ENCODE data around the gene CDH9.

Gene CDH9

DNA sequence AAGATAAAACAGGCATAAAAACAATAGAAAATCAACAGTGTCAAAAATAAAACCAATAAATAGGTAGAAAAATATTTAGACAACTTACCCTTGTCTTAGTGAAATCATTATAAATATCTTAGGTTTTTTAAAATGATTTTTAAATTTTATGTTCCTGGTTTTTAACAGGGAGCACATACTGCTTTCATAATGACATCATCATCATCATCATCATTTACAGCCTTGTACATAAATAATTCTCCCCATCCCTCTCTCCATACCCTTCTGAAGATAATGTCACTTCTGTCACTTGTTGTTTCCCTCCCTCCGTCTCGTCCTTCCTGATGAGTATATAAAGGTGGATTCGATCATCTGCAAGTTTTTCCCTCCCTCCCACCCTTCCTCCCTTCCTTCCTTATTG is 56.6 kb downstream of the CDH9 start:
- no peak for DNase-seq (ENCODE audit: low read depth, low spot score)
- H3K4me3 ChIP-seq (ENCODE audit: low read length) = no peak overlapping the region

DNA sequence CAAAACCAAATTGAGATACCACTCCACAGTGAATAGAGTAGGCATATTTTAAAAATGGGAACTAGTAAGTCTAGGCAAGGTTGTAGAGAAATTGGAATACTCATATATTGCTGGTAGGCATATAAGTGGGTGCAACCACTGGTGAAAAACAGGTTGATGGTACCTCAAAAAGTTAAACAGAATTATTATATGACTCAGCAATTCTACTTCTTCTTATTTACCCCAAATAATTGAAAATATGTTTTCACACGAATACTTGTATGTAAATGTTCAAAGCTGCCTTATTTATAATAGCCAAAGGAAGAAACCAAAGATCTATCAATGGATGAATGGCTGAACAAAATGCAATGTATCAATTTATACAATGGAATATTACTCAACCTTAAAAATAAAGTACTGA is 79.1 kb downstream of the CDH9 start:
- H3K4me3 ChIP-seq (ENCODE audit: low read length) = no peak overlapping the region

DNA sequence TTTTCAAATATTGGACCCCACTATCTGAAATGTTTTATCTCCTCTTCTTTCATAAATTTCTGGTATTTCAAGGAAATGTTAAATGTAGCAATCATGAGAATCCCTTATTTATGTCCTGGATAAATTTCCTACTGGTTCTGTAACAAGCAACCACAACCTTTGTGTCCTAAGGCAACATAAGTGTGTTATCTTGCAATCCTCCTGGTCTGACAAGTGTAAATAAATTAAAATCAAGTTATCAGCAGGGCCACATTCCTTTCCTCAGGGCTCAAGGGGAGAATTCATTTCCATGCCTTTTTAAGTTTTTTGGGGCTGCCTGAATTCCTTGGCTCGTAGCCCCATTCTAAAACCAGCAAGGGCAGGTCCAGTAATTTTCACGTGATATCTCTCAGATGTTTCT is 83.2 kb downstream of the CDH9 start:
- H3K4me3 ChIP-seq (ENCODE audit: low read length) = no peak overlapping the region
- no peak for DNase-seq (ENCODE audit: low read depth, low spot score)

More for the DNA sequence above, 79.1 kb downstream of the CDH9 start:
- DNase-seq (ENCODE audit: low read depth, low spot score) = no peak

DNA sequence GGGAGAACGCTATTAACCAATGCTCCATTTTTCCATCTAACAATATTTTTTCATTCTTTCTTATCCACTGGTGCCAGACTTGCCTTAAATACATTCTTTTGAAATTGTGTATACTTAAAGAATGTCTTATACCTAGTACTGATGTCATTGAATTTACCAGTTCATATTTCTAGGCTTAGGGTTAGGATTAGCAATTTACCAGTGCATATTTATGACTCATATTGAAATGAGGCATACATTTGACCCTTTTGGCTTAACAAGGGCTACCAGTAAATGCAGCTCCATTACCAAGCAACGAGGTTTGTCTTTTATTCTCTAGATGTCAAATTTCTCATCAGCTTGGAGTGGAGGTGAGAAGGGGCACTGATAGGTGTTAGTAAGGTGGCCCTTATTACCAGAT is 89.5 kb downstream of the CDH9 start:
- DNase-seq (ENCODE audit: low read depth, low spot score) = no peak
- H3K4me3 ChIP-seq (ENCODE audit: low read length) = no peak overlapping the region

DNA sequence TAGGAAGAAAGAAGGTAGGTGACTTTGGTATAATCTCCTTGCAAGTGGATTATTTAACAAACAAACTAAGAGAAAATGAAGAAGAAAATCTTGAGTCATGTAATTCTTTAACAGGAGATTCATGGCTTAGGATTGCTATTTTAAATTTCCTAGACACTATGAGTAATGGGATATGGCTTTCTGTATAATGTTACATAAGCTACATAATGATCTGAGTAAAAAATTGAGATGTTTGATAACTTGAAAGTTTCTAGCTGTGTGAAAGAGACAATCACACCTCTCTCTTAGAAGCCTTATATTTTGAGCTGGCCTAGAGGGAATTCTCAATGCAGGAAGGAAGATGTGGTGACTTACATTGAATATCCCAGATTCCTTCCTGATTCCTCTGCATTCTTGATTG is 92.5 kb downstream of the CDH9 start:
- no peak overlapping the region for H3K4me3 ChIP-seq (ENCODE audit: low read length)
- no peak for DNase-seq (ENCODE audit: low read depth, low spot score)

DNA sequence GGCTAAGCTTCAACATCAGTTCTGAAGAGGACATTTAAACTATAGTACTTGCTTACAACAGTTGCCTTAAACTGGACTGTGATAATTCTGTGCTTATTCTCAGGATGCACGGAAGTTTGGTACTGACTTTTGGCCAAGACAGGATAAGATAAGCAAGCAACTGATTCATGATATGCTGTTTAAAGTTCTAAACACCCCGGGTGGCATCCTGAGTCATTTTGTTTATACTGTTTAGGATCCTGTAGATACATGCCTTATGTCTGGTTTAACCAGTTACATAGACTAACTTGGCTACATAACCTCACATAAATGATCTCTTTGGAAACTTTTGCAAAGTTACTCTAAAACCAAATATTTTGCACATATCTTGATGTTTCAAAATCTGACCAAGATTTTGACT is 95.9 kb downstream of the CDH9 start:
- no peak overlapping the region for H3K4me3 ChIP-seq (ENCODE audit: low read length)
- DNase-seq (ENCODE audit: low read depth, low spot score) = no peak

DNA sequence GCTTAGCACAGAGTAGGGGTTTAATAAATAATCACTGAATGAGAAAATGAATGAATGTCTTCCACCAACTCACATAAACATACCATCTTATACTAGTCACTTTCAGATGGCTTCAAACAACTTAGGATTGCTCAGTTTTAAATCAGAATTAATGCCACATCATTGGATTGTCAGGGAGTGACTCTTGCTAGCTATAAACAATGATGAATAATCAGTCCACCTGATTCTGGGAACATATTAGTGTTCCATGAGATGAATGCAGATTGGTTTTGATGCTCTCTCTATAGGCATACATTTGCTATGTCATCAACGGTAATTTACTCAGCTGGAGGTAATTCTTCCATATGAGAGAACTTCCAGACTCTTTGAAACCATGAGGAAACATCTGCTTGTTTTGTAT is 97.4 kb downstream of the CDH9 start:
- H3K4me3 ChIP-seq (ENCODE audit: low read length) = no peak overlapping the region
- no peak for DNase-seq (ENCODE audit: low read depth, low spot score)

DNA sequence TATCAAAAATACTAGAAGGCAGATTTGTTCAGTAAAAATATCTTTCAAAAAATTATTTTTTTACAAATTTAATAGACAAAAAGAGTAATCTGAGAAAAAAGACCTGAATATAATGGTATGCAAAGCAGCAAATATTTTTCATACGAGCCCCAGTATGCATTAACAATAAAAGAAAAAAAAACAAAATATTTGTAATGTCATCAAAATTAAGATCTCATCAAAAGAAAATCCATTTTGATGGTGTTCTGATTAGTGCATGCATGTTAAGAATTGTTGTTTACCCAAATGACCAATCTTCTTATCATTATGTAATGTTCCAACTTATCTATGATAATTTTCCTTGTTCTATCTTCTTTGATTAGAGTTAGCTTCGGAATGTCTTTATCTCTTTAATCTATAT is 106.1 kb downstream of the CDH9 start:
- H3K4me3 ChIP-seq (ENCODE audit: low read length) = no peak overlapping the region
- DNase-seq (ENCODE audit: low read depth, low spot score) = no peak

DNA sequence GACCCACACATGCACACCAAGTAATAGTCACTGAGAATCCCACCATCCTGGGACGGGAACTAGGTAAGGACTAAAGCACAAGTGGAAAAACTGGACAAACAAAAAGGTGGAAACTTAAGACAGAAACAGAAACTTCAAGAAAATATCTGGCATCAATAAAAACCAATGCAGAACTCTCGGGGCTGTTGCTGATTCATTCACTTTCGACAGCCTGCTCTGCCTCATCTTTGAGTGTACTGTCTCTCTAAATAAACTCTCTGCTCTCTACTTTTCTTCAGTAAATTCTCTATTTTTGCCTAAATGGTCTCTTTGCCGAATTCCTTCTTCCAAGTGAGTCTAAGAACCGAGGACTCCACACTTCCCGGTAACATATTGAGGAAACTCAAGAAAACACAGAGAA is 116.9 kb downstream of the CDH9 start:
- H3K4me3 ChIP-seq (ENCODE audit: low read length) = no peak overlapping the region
- DNase-seq (ENCODE audit: low read depth, low spot score) = no peak

DNA sequence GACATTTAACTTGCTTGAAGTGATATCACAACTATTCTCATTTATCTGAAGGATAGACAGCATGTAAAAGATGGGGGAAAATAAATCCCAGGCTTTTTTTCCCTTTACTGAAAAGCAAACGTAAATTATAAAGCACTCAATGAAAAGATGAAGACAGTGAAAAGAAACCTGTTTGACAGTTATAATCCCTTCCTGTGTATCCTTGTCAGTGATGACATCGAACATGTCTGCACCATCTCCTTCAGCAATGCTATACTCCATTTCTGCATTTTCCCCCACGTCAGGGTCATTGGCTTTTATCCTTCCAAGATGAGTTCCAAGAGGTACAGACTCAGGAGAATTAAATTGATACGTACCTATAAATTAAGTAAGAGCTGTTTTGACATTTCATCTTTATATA is 134.9 kb downstream of the CDH9 start:
- no peak overlapping the region for H3K4me3 ChIP-seq (ENCODE audit: low read length)
- no peak for DNase-seq (ENCODE audit: low read depth, low spot score)

DNA sequence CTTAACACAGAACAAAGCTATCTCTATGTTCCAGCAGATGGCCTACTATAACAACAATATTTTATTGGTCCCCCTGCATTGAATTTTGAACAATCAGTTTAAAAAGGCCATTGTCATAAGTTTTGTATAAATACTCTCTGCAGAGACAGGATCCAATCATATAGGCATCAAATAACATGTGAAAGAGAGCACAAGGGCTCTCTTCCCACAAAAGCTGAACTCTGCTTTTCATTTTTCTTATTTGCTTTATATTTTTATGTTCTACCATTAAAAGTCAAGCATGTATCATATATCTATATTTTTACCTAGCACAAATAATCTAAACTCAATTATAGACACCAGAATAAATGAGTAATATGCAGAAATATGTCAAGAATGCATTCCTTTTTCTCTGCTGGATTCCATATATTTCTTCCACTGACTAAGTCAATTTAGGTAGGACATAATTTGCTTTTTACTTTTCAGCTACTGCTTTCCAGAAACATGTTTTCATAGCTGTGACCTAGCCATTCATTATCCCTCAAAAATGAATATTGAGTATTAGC is 143.6 kb downstream of the CDH9 start:
- no peak for DNase-seq (ENCODE audit: low read depth, low spot score)

DNA sequence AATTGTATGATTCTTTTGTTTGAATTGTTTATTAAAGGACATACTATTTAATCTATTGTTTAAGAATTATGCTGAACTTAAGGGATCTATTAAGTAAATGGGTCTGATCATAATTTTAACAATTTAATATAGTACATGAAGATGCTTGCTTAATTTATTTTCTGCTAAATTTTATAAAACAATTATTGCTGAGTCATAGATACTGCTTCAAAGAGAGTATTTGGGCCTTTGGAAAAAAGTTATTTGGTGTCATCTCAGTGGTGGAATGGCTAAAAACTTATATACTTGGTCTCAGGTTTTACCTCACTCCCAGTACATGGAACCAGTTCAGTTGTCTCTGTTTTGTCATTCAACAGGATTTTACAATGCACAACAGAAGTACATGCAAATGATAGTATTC is 145.3 kb downstream of the CDH9 start:
- no peak overlapping the region for H3K4me3 ChIP-seq (ENCODE audit: low read length)
- no peak for DNase-seq (ENCODE audit: low read depth, low spot score)

More for the DNA sequence above, 143.6 kb downstream of the CDH9 start:
- no peak overlapping the region for H3K4me3 ChIP-seq (ENCODE audit: low read length)

DNA sequence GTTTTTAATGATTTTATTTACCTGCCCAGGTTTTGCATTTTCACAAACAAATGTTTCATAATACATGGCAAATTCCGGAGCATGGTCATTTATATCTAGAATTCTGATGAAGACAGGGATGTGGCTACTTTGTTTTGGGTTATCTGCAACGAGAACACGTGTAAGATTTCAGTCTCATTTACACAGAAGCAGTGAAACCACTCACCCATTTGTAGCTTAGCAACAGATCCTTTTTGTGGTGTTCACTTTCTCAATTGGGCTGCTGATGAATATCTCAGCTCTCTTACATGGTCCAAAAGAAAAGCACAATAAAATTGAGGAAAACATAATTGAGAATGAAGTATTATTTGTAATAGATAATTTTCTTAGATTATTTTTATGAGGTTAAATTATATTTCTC is 148.6 kb downstream of the CDH9 start:
- no peak overlapping the region for H3K4me3 ChIP-seq (ENCODE audit: low read length)
- no peak for DNase-seq (ENCODE audit: low read depth, low spot score)

DNA sequence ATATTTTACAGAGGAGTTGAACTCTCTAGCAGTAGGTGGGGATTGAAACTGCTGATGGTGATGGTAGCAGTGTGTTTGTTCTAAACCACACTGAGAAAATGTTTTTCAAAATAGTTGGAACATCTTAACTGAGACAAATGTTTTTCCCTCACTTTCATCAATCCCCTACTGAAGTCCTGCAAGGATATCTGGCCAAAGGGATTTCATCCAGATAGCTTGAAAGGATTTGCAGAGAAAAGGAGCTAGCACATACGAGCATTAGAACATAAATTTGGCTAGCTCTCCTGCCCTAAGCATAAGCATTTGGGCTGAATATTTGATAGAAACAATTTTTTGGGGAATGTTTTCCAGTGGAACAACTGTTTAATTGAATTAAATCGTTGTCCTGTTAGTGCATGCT is 153.9 kb downstream of the CDH9 start:
- no peak overlapping the region for H3K4me3 ChIP-seq (ENCODE audit: low read length)
- DNase-seq (ENCODE audit: low read depth, low spot score) = no peak

DNA sequence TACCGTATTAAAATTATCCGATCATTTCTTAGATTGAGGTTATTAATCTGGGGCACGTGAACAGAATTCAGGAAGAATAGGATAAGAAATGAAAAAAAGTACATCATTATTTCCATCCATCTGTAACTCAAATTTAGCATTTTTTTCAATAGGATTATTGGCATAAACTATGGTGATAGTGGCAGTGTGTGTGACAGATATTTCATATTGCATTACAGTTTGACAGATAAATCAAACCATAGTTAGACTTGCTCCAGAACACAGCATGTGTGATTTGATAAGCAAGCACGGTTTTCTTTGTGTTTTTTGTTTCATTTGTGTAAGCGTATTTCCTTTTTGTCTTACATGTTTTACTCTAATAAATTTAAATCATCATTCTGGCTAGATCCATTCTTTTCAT is 155.0 kb downstream of the CDH9 start:
- no peak for DNase-seq (ENCODE audit: low read depth, low spot score)

DNA sequence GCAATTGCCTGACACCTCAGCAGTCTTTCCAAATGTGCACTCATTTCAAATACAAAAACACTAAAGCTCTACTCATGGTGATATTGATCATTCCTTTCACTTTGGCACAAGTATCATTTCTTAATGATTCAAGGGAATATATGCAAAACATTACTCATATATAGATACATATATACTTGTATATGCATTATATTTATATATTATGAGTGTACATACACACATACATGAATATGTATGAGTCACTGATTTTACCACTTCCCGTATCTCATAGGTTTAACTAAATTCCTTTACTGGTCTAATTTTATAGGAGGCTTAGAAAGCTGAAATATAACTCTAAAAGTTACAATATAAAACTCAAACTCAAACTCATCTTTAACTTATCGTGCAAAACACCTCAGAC is 156.5 kb downstream of the CDH9 start:
- no peak overlapping the region for H3K4me3 ChIP-seq (ENCODE audit: low read length)
- DNase-seq (ENCODE audit: low read depth, low spot score) = no peak

More for the DNA sequence above, 155.0 kb downstream of the CDH9 start:
- no peak overlapping the region for H3K4me3 ChIP-seq (ENCODE audit: low read length)

DNA sequence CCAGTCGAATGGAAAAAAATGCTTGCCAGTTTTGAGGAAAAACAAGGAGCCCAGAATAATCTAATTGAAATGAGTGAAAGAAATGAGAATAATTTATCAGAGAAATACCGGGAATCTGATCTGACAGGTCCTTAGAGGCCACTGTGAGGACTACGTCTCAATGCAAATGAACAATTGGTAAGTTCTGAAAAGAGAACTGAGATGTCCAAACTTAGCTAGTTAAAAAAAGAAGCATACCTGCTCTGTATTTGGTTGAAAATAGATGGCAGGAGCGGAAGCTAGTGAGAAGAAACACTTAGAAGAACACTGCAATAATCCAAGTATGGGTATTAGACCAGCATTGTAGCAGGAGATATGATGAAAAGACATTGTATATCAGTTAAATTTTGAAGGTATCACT is 161.2 kb downstream of the CDH9 start:
- no peak for DNase-seq (ENCODE audit: low read depth, low spot score)
- no peak overlapping the region for H3K4me3 ChIP-seq (ENCODE audit: low read length)

DNA sequence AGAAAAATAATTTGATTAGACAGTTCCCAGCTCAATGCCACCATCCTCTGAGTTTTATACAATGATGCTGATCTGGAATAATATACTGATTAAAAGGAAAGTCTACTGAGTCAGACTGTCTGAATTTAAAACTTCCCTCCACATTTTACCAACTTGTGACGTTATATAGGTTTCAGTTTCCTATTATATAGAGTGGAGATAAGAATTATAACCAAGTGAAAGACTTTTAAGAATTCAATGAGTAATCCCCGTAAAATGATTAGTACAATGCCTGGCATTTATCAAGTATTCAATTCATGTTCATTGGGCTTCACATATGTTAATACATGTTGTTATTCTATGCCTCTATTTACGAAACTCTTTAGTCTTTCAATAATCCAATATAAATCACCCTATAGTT is 166.0 kb downstream of the CDH9 start:
- no peak for DNase-seq (ENCODE audit: low read depth, low spot score)
- no peak overlapping the region for H3K4me3 ChIP-seq (ENCODE audit: low read length)

DNA sequence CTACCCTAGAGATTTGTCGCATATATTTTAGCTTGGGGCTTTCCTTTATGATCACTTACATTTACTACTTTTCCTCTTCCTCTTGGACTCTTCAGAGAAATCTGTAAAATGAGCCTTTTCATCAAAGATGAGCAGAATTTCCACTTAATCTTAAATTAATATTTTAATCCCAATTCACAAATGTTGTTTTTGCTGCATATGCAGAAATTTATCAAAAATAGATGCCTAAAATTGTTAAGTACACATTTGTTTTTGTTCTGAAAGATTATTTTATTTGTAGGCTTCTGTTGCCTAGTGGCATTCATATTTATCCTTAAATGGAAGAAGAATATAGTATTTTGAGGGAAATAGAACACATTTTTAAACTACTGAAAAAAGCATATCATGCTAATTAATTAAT is 168.6 kb downstream of the CDH9 start:
- DNase-seq (ENCODE audit: low read depth, low spot score) = no peak
- H3K4me3 ChIP-seq (ENCODE audit: low read length) = no peak overlapping the region

DNA sequence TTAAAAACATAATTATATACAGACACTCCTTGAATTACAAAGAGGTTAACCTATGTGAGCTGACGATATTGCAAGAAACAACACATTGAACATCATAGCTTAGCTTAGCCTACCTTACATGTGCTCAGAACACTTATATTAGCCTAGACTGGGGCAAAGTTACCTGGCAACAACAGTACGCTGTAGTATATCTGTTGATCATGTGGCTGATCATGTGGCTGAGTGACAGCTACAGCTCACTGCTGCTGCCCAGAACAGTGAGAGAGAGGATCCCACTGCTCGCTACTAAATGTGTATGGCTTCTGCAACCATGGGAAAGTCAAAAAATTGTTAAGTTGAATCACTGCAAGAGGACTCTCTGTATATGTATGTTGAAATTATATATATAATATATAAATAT is 169.9 kb downstream of the CDH9 start:
- H3K4me3 ChIP-seq (ENCODE audit: low read length) = no peak overlapping the region
- DNase-seq (ENCODE audit: low read depth, low spot score) = no peak

DNA sequence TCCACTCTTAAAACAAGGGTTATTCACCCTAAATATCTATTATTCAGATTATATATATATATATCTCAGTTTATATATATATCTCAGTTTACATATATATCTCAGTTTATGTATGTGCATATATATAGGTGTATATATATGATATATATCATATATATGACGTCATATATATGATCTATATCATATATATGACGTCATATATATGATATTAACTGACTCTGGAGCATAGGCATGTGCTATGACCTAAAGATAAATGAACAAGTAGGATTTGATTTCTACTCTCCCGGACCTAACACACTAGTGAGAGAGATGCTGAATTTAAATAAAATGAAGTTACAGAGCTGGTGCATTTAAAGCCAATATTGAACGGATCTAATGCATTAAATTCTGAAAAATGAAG is 174.3 kb downstream of the CDH9 start:
- H3K4me3 ChIP-seq (ENCODE audit: low read length) = no peak overlapping the region

DNA sequence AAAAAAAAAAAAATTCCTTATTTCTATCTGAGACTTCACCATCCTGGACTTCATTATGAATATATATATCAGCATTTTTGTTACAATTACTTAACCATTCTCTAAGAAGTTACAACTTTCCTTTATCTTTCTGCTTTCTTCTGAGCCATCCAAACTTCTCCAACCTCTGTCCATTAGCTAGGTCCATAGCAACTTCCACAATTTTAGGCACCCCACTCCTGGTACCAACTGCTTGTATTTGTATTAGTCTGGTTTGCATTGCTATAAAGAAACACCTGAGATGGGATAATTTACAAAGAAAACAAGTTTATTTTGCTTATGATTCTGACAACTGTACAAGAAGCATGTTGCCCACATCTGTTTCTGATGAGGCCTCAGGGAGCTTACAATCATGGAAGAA is 182.1 kb downstream of the CDH9 start:
- DNase-seq (ENCODE audit: low read depth, low spot score) = no peak
- H3K4me3 ChIP-seq (ENCODE audit: low read length) = no peak overlapping the region

More for the DNA sequence above, 174.3 kb downstream of the CDH9 start:
- no peak for DNase-seq (ENCODE audit: low read depth, low spot score)
